GM21717 (cell line): ENCODE data around the gene MEIKIN.

ENCODE experiments used
- ATAC-seq: cut with Tn5 transposase; IDR thresholded peaks from one replicate; pipeline ENCODE4 v1.9.1; 2021; ENCODE audit warnings: mild to moderate bottlenecking, moderate library complexity; ENCODE audit not compliant: unreplicated experiment

MEIKIN gene

DNA sequence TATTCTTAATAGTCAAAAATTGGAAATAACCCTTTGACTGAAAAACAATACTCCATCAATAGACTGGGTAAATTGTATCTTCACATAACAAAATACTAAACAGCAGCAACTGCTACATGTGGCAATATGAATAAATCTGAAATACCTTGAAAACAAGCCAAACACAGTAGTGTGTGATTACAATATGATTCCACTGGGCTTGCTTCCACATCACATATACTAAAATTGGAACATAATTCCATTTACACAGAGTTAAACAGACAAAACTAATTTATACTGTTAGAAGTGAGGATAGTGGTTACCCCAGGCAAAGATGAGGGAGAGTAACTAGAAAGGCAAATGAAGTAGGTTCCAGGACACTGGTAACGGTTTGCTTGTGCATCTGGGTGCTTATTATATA lies 169.0 kb downstream of the MEIKIN start:
- no peak for ATAC-seq

DNA sequence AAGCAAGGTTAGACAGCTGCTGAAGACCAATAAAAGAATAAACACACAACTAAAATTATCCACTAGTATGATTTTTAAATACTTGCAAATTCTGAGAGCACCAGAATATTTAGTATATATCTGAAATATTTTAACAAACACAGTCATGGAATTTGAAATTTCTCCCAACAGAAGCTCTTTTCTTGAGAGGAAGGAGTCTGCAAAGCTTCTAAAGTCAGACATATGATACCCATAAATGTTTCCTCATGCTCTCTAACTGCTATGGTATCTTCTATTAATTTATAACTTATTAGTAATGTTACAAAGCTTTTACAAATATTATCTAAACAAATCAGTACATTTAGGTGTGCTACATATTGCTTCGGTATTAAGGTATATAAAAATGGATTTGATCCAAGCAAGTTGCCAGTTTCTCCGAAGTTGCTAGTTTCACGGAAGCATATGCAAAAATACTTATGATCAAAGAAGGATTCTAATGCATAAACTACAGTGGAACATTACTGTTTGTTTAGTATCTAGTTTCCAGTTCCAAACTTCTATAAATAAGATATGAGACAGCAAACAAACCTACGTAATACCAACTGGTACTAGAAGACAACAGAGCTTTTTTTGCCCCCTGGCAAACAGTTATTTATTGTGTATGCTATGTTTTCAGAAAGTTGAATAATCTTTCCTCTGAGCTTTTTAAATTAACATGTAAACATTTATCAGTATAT lies 170.7 kb downstream of the MEIKIN start:
- ATAC-seq: no peak

DNA sequence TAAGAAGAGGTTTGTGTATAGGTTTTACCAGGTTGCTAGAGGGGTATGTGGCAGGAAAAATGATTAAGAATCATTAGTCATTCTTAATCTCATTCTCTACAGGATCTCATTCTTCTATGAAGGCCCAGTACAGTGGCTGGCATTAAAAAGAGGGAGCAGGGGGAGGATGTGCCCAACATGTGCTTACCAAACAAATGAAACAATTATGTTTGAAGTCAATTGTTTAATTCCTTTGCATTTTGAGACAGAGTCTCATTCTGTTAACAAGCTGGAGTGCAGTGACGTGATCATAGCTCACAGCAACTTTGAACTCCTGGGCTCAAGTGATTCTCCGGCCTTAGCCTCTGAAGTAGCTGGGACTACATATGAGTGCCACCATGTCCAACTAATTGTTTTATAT lies 171.7 kb downstream of the MEIKIN start:
- ATAC-seq: no peak

DNA sequence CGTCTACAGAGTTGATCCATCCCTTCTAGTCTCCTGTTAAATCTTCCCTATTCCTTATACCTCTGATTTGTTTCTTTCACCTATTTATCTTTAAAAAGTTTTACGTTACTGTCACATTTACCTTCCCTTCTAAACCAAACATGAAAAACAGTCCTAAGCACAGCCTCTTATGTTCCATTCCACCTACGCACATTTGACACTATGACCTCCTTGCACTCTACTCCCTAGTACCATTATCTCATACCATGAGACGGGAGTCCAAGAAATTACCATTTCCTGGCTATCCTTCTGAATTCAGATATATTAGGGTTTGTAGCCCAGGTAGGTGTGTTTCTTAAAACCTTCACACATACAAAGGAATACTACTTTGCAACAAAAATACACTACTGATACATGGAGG lies 173.8 kb downstream of the MEIKIN start:
- no peak for ATAC-seq

DNA sequence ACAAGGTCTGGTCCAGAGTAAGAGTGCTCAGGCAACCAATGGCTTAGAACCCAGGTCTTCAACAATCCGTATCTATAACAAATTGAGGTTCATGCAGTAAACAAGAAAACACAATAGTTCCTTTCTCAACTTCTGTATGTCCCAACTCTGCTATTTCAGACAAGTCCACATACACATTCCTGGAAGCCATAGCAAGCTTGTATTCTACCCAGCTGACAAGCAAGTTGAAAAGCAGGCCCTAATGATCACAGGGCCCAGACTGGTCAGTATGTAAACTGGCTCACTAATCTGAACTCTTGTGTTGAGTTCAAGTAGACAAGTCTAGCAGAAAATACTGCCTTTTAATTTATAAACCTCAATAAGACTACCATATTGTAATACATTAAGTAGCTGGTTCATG lies 175.5 kb downstream of the MEIKIN start:
- no peak for ATAC-seq

DNA sequence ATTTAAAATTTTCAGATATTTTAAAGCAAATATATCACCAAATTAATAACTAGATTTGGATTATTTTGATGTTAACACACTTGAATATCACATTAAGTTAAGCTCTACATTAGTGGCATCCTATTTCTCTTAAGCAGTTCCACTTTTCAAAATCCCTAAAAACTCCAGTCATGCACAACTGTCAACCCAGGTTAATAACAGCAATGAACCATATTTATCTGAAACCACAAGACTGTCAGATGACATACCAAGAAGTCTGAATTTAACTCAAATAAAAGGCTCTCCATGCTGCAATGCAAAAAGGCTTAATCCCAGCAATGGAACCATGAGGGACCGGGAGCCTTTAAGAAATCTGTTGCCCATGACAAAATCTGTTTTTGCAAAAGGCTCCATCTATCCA lies 176.1 kb downstream of the MEIKIN start:
- no peak for ATAC-seq

DNA sequence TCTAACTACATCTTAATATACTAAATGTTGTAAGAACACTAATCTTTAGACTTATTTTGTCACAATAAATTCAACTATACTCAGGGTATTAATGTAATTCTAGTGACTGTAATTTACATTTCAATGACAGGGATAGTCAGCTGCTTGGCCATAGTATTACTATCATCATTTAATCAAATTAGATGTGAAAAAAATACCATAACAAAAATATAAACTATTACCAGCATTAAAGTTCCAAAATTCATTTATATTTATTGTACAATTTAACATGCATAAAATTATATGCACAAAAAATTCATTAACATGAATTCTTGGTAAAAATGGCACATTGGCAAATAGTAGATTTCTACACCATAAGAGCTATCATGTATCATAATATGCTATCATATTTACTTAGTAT lies 177.6 kb downstream of the MEIKIN start:
- ATAC-seq: no peak

DNA sequence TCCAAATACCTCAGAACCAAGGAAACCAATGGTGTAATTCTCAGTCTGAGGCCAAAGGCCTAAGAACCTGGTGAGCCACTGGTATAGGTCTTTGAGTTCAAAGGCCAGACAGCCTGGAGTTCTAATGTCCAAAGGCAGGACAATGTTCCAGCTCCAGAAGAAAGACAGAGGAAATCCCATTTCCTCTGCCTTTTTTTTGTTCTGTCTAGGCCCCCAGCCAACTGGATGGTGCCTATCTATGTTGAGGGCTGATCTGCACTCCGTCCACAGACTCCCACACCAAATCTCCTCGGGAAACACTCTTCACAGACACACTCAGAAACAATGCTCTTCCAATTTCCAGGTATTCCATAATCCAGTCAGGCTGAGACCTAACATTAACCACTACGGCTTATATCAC lies 178.8 kb downstream of the MEIKIN start:
- ATAC-seq: no peak

DNA sequence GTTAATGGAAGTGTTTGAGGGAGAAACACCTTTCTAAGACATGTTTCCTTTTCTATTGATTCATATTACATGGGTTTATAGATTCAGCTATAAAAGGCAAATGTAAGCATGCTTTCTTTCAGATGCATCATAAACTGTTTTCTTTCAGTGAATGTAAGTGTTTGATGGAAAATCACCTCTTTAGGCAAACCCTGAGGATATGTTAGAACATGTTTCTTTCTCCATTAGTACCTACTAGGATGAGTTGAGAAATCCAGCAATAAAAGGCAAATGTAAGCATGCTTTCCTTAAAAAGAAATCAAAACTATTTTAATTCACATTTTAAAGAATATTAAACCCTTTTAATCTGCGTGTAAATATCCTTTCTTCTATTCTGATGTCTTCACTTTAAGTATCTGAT lies 180.2 kb downstream of the MEIKIN start:
- ATAC-seq: no peak

DNA sequence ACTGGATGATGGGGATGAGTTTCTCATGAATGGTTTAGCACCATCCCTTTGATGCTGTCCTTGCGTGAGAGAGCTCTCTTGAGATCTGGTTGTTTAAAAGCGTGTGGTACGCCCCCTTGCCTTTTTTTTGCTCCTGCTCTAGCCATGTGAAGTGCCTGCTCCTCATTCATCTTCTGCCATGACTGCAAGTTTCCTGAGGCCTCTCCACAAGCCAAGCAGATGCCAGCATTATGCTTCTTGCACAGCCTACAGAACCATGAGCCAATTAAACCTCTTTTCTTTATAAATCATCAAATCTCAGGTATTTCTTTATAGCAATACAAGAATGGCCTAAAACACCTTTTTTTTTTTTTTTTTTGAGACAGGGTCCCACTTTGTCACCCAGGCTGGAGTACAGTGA lies 181.5 kb downstream of the MEIKIN start:
- ATAC-seq: no peak

DNA sequence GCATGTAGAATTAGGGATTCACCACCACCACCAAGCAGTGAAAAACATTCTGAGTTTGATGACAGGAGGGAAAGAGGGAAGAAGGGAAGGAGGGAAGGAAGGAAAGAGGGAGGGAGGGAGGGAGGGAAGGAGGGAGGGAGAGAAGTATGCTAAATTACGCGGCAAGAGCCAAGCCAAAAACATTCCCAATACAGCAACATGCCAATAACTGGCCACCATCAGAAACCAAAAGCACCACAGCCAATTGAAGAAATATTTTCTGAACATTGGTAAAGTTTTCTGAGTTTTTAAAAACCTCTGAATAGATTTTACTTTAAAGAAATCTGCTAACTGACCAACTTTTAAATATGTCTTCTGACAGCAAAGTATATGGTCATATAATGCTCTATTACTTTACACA lies 184.7 kb downstream of the MEIKIN start:
- ATAC-seq: no peak

DNA sequence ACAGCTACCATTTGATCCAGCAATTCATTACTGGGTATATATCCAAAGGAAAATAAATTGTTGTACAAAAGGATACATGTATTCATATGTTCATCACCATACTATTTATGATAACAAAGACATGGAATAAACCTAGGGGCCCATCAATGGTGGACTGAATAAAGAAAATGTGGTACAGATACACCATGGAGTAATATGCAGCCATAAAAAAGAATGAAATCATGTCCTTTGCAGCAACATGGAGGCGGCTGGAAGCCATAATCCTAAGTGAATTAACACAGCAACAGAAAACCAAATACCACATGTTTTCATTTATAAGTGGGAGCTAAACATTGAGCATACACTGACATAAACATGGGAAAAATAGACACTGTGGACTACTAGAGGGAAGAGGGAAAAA lies 185.8 kb downstream of the MEIKIN start:
- no peak for ATAC-seq

DNA sequence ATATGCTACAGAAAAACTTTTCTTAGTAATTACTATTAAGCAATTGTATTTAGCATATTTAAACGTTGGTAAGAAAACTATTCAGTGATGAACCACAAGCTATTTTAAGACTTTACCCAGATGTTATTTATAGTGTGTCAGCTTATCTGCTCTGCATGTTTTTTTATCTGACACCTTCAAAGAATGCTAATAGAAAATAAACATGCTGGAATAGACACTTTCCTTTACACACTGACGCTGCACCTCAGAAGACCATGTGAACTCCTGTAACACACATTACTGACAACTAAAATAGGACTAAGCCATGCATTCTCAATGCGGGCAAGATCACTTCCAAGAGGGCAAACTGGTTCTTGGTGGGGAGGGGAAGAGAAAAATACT lies 187.0 kb downstream of the MEIKIN start:
- ATAC-seq: no peak

DNA sequence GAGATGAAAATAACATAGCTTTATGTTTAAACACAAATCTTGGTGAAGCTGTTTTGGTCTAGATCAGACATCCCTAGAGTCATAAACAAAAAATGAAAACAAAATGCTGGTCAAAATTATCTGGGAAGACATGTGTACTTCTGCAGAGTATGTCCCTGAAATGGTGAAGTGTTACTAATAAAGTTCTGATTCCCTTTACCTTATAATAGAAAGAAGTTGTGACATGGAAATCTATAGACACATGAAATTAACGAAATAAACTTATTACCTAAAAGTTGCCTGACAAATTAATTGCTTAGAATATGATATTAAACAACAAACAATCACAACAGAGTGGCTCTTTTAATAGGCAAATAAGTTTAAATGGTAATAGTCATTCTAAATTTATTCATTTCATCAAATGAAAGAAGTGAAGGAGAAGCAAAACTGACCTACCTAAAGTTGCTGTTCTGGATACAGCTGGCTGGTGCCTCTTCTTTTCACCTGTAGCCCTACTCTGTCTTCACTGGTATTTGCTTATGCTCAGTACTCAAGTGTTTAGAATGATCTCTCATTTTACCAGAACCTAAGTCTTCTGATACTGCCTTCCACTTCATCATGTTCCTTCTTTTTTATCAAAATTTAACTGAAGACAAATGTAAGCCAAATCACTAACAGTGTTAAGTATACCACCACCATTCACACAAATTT lies 187.5 kb downstream of the MEIKIN start:
- ATAC-seq: peak; percentile 56
